Measurements from ENCODE around the gene CERKL. TPM values are rescaled to one million over a fixed set of nuclear protein-coding genes. Genes with fewer than 3 reads are reported as not detected.

The CERKL gene
- total and polyA plus RNA-seq, 2 of the 13 experiments (the other 11 are each of a cell fraction or from before 2014, with no cell fraction given) = not detected

DNA sequence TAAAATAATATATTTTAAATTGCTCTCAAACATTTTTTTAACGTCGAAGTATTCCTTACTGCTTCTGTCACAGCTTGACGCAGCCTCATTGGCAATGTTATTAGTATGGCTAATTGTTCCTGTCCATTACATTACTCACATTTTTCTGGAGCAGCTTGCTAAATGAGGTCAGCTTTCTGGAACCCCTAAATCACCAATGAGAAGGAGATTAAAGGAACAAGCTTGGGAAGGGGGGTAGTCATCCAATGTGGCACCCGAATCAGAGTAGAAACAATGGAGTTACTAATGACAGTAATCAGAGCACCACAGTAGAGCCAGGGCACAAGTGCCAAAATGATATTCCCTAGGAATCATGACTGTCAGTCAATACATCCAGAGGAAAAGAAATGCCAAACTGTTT lies 18.3 kb upstream of the CERKL start (continued):
- no peak for TF ChIP-seq ZNF570 (CRISPR knock-in tag; IDR thresholded peaks at IDR 0.05; ENCODE audit: borderline replicate concordance)
- TF ChIP-seq ZNF329 (CRISPR knock-in tag; IDR thresholded peaks at IDR 0.05; ENCODE audit: low read depth) = no peak
- TF ChIP-seq ELF1 (CRISPR knock-in tag; IDR thresholded peaks at IDR 0.05) = no peak
- no peak for TF ChIP-seq ZC3H13 (CRISPR knock-in tag; IDR thresholded peaks at IDR 0.05)
- TF ChIP-seq CCDC6 (CRISPR knock-in tag; IDR thresholded peaks at IDR 0.05) = no peak
- TF ChIP-seq NFE2L1 (CRISPR knock-in tag; IDR thresholded peaks at IDR 0.05; ENCODE audit: borderline replicate concordance) = no peak

GRCh38 chr2:181674461-181674860 lies 17.6 kb upstream of the CERKL start:
- ChIA-PET POLR2A (no interaction called here), CTCF (ENCODE audit: low intra/inter-chr PET ratio, low total read pairs) (no interaction called here)
- no peaks in the 10 kb centered on the region for H3K9me3 ChIP-seq (ENCODE audit: low read length)
- intact Hi-C loops (cut with micrococcal nuclease; ENCODE audit: unreplicated experiment) (no loop called here), in situ Hi-C loops (cut with HindIII; ENCODE audit: extremely low pct_ligation_motif_present, low pct_unique_long_range_greater_than_20kb) (no loop called here)
- H3K4me3 ChIP-seq (replicated peaks in 1 of 3; ENCODE audit: insufficient read depth in 1 of 3, low read depth in 2 of 3, low read length in 3 of 3) = no peak overlapping the region
- FAIRE-seq = no peak
- H3K36me3 ChIP-seq (replicated peaks in 1 of 2; ENCODE audit: control insufficient read depth in 1 of 2, insufficient read depth in 2 of 2, low read length in 2 of 2) = no peaks in the 10 kb centered on the region
- no peak for ATAC-seq
- DNase-seq (ENCODE audit: low spot score) = no peak
- BruUV-seq (replicated peaks) = no TSS peak
- no peaks in the 10 kb centered on the region for H3K79me2 ChIP-seq (ENCODE audit: insufficient read depth, low read length)
- no peaks in the 10 kb centered on the region for H3K4me1 ChIP-seq (ENCODE audit: insufficient read depth, low read length)
- H3K9ac ChIP-seq (ENCODE audit: insufficient read depth, low read depth, low read length) = no peak overlapping the region
- H3K27ac ChIP-seq (ENCODE audit: extremely low read length, insufficient read depth, low read length) = no peak overlapping the region
- H2AFZ ChIP-seq (ENCODE audit: low read length) = no peak overlapping the region
- H3K27me3 ChIP-seq (ENCODE audit: control insufficient read depth in 1 of 2, insufficient read depth in 2 of 2, low read length in 2 of 2) = peaks cover 0 to 2% of the 10 kb centered on the region in 2 experiments; a peak in 1 of 5 replicates
- no peak overlapping the region for H3K4me2 ChIP-seq (ENCODE audit: low read depth, low read length)
- TF ChIP-seq CBX1 (IDR thresholded peaks at IDR 0.05; ENCODE audit: low read depth) = no peak
- H4K20me1 ChIP-seq (ENCODE audit: insufficient read depth, low read length) = no peaks in the 10 kb centered on the region

DNA sequence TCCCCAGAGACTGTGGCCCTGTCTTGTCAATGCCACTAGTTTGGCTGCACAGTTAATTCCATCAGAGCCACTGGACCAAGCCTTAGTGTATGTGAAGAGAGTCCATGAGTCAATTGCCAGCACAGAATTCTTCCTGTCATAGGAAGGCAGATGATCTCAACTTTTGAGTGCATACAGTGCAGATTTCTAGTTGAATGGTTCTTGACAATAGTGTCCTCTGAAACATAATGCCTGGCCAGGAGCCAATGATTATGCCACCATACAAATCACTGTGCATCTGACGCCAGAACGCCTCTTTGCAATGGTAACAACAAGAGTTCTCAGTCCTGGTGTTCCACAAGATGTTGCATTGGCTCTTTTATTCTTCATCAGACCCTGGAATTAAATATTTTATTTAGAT lies 16.3 kb upstream of the CERKL start:
- no peak overlapping the region for H2AFZ ChIP-seq (ENCODE audit: low read length)
- FAIRE-seq (no peak), DNase-seq (ENCODE audit: low spot score) (no peak), ATAC-seq (no peak)
- H3K27ac ChIP-seq (ENCODE audit: extremely low read length, insufficient read depth, low read length) = no peak overlapping the region
- in situ Hi-C loops (cut with HindIII; ENCODE audit: extremely low pct_ligation_motif_present, low pct_unique_long_range_greater_than_20kb) = no loop called here
- no peaks in the 10 kb centered on the region for H3K79me2 ChIP-seq (ENCODE audit: insufficient read depth, low read length)
- WGBS (ENCODE audit: low lambda C conversion rate) = 16% methylated on average over 2 of the region's 2 CpGs
- BruUV-seq (replicated peaks) = no TSS peak
- H3K27me3 ChIP-seq (ENCODE audit: control insufficient read depth in 1 of 2, insufficient read depth in 2 of 2, low read length in 2 of 2) = no peaks in the 10 kb centered on the region; a peak in 1 of 5 replicates
- intact Hi-C loops (cut with micrococcal nuclease; ENCODE audit: unreplicated experiment) = no loop called here
- CTCF ChIA-PET (ENCODE audit: low intra/inter-chr PET ratio, low total read pairs) = no interaction called here
- no peak overlapping the region for H3K4me3 ChIP-seq (replicated peaks in 1 of 3; ENCODE audit: insufficient read depth in 1 of 3, low read depth in 2 of 3, low read length in 3 of 3)
- no peak overlapping the region for H3K9ac ChIP-seq (ENCODE audit: insufficient read depth, low read depth, low read length)
- H3K9me3 ChIP-seq (ENCODE audit: low read length) = no peaks in the 10 kb centered on the region
- no peaks in the 10 kb centered on the region for H4K20me1 ChIP-seq (ENCODE audit: insufficient read depth, low read length)
- no peaks in the 10 kb centered on the region for H3K36me3 ChIP-seq (replicated peaks in 1 of 2; ENCODE audit: control insufficient read depth in 1 of 2, insufficient read depth in 2 of 2, low read length in 2 of 2)
- no peaks in the 10 kb centered on the region for H3K4me1 ChIP-seq (ENCODE audit: insufficient read depth, low read length)
- H3K4me2 ChIP-seq (ENCODE audit: low read depth, low read length) = no peak overlapping the region
- POLR2A ChIA-PET = no interaction called here
- TF ChIP-seq TOE1 (CRISPR knock-in tag; IDR thresholded peaks at IDR 0.05) (no peak), RNF2 (conservative IDR thresholded peaks at IDR 0.05; ENCODE audit: low read depth) (no peak), GATAD2A (CRISPR knock-in tag; IDR thresholded peaks at IDR 0.05) (no peak), HES4 (CRISPR knock-in tag; IDR thresholded peaks at IDR 0.05; ENCODE audit: borderline replicate concordance) (no peak), MTA3 (CRISPR knock-in tag; IDR thresholded peaks at IDR 0.05) (no peak)
